ENCODE measurements around the gene ARL6IP4.
"Not testable (repeated sequence)": the region's sequence is repeated elsewhere in the genome, so short reads cannot be mapped to it uniquely, and the experiment has no call there.

ARL6IP4 gene

DNA sequence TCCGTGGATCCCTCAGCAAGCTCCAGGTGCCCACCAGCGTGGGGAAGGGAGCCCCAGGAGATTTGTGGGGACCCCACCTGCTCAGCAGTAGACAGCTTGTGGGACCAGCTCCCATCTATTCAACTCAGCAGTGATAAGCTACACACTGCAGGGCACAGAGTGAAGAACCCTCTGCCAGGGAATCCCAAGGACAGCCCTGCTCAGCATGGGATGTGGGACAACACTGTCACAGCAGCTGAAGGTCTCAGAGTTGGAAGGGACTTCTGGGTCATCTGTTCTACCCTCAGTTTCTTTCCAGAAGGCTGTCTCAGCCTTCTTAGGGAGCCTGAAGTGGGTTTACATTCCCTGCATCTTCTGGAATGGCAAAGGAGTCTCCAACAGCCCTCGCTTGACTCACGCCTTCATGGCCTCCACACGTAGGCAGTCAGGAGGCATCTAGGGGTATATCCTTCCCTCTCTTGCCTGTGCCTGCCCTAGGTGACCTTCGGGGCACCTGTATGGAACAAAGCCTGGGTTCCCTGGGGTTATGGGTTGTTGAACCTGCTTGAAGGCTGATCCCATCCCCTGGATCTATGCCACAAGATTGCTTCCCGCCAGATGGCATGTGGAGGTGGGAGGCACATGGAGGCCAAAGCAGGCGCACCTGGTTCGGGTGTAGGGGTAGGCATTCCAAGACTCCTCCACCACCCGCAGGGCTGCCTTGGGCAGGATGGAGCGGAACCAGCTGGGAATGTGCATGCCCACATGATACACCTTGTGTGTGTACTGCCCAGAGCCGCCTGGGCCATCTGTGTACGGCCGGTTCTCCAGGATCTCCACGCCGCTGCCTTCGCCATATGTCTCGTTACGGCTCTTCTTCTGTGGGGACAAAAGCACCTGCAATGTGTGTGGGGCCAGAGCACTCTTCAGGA, 33.0 kb downstream of the ARL6IP4 start:
- TF ChIP-seq CTCF (IDR thresholded peaks at IDR 0.05) = no peak
- no peak for TF ChIP-seq ZFX (IDR thresholded peaks at IDR 0.05; ENCODE audit: borderline replicate concordance)
- no peak overlapping the region for H3K27ac ChIP-seq

- not testable (repeated sequence) for H3K27ac ChIP-seq
These were observed 34.0 kb downstream of the ARL6IP4 start for GRCh38 chr12:123014473-123014872.

- no peak overlapping the region for H3K27ac ChIP-seq
- TF ChIP-seq ZFX (IDR thresholded peaks at IDR 0.05; ENCODE audit: borderline replicate concordance) (no peak), CTCF (IDR thresholded peaks at IDR 0.05) (no peak)
These were observed 37.3 kb downstream of the ARL6IP4 start for GRCh38 chr12:123017753-123018152.

DNA sequence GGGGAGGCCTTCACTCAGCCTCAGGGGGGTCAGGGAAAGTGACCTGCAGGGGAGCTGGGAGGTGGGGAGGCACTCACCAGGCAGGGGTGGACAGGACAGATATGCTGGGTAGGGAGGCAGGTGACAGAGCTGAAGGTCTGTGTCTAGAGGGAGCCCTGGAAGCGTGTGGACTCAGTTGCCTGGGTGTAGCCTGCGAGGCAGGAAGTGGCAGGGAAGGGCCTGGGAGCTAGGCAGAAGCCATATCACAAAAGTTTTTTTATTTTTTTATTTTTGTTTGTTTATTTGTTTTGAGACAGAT, 39.3 kb downstream of the ARL6IP4 start:
- no peak overlapping the region for H3K27ac ChIP-seq
- TF ChIP-seq CTCF (IDR thresholded peaks at IDR 0.05) (no peak), ZFX (IDR thresholded peaks at IDR 0.05; ENCODE audit: borderline replicate concordance) (no peak)

- no peak for TF ChIP-seq ZFX (IDR thresholded peaks at IDR 0.05; ENCODE audit: borderline replicate concordance)
- TF ChIP-seq CTCF (IDR thresholded peaks at IDR 0.05) = no peak
- no peak overlapping the region for H3K27ac ChIP-seq
These were observed 41.5 kb downstream of the ARL6IP4 start for GRCh38 chr12:123021688-123022604.

DNA sequence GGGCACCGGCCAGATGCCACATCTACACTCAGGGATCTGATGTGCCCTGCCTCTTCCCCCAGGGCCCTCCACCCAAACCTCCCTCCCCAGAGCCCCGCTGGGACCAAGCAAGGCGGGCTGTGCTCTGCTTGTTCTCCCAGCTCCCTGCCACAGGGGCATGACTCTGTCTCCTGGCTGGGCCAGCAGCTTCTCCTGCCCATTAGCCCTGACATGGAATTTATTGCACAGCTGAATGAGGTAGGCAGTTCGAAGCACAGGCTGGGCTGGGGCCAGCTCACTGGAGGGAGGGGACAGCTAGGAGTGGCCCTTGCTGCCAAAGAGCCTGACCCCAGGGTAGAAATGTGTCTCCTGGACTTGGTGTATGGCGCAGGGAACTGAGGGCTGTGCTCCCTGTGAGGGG, 42.4 kb downstream of the ARL6IP4 start:
- no peak overlapping the region for H3K27ac ChIP-seq
- TF ChIP-seq CTCF (IDR thresholded peaks at IDR 0.05) (no peak), ZFX (IDR thresholded peaks at IDR 0.05; ENCODE audit: borderline replicate concordance) (no peak)

DNA sequence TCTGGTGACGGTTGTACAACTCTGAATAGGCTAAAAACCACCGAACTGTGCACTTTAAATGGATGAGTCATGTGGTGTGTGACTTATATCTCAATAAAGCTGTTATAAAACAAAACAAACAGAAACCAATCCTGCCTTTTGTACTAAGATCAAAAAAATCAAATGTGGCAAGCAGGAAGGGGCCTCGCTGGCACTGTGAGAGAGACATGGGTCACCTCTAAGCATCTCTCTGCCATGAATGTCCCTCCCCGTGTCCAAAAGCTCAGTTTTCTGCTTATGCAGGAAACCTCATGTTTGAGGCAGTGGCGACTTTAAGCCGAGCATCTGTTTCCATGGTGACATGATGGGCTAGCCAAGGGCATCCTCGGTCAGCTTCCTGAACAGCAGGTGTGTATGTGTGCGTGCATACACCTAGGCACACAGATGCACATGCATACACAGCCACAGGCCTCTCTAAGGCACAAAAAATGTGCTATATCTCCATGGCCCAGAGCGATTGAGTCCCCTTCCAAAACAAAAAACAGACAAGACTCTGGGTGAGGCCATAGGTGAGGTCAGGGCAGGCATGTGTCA, 44.4 kb downstream of the ARL6IP4 start:
- TF ChIP-seq CTCF (IDR thresholded peaks at IDR 0.05) = no peak
- TF ChIP-seq ZFX (IDR thresholded peaks at IDR 0.05; ENCODE audit: borderline replicate concordance) = no peak

More for the DNA sequence above, 44.4 kb downstream of the ARL6IP4 start:
- no peak overlapping the region for H3K27ac ChIP-seq
